ENCODE data around the gene TECTB.

DNA sequence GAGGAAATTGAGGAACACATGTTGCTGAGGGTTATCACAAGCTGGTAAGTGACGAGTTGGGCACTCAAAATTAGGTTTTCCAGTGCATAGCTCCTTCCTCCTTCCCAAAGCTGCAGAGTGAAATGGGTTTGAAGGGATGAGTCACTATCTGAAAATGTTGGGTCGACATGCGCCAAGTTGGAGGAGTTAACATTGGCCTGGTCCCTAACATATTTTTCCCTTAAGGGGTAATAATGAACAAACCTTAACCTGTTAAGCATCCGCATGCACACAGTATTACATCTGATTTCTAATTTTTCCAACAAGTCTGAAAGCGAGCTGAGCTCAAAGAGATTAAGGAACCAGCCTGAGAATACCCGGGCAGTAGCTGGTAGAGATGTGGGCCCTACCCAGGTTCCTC, 20.7 kb upstream of the TECTB start:
- TF ChIP-seq, protein P1, sequence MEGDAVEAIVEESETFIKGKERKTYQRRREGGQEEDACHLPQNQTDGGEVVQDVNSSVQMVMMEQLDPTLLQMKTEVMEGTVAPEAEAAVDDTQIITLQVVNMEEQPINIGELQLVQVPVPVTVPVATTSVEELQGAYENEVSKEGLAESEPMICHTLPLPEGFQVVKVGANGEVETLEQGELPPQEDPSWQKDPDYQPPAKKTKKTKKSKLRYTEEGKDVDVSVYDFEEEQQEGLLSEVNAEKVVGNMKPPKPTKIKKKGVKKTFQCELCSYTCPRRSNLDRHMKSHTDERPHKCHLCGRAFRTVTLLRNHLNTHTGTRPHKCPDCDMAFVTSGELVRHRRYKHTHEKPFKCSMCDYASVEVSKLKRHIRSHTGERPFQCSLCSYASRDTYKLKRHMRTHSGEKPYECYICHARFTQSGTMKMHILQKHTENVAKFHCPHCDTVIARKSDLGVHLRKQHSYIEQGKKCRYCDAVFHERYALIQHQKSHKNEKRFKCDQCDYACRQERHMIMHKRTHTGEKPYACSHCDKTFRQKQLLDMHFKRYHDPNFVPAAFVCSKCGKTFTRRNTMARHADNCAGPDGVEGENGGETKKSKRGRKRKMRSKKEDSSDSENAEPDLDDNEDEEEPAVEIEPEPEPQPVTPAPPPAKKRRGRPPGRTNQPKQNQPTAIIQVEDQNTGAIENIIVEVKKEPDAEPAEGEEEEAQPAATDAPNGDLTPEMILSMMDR (IDR thresholded peaks at IDR 0.05): no peak
- no peak for TF ChIP-seq POLR2A (IDR thresholded peaks at IDR 0.05)
